Erythroblast (primary cell): ENCODE data around the gene TRPM3.

Experiments
- GATA1 ChIP-seq: IDR thresholded peaks from 2 replicates; pipeline ENCODE4 v1.6.1; 2011; ENCODE audit warnings: low read depth, mild to moderate bottlenecking, control low read depth, low read length, moderate library complexity
- POLR2A ChIP-seq: IDR thresholded peaks from 2 replicates; pipeline ENCODE4 v1.6.1; 2011; ENCODE audit warnings: mild to moderate bottlenecking, low read length

GRCh38 chr9:70983723-70984295, 137.6 kb downstream of the TRPM3 start:
- TF ChIP-seq POLR2A (no peak), GATA1 (no peak)
